ENCODE data around the gene HSCB.
"Not testable (repeated sequence)": the region's sequence is repeated elsewhere in the genome, so short reads cannot be mapped to it uniquely, and the experiment has no call there.

HSCB gene

GRCh38 chr22:28791841-28792490 is 50.1 kb downstream of the HSCB start:
- DNase-seq (ENCODE audit: low read depth) = no peak

- DNase-seq (ENCODE audit: low read depth) = no peak
Observed at GRCh38 chr22:28792491-28793383, 50.9 kb downstream of the HSCB start.

DNA sequence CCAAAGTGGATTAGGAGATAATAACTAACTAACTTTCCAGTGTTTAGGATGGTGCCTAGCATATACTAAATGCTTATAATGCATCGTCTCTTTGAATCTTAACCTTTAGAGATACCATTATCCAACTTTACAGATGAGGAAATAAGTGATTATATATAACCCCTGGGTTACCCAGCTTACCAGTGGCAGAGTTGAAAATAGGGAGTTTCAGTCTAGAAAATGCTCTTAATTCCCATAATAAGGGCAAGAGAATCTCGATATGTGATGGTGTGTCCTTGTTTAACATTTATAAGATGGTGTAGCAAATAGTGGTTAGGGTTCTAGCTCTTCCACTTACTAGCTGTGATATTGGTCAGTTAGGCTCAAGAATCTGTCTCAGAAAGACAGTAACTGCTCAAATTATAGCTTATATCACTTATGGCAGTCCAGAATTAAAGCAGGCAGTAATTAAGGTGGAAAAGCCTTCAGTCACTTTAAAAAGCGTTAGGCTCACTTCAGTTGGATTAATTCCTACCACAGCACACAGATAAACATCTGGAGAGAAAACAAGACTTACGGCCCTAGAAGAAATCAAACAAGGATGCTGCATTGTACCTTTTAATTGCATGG is 52.2 kb downstream of the HSCB start:
- DNase-seq (ENCODE audit: low read depth) = no peak

GRCh38 chr22:28795071-28795693 is 53.3 kb downstream of the HSCB start:
- DNase-seq (ENCODE audit: low read depth) = no peak

GRCh38 chr22:28795932-28796856 is 54.4 kb downstream of the HSCB start:
- DNase-seq (ENCODE audit: low read depth) = no peak

GRCh38 chr22:28798810-28799605 is 57.2 kb downstream of the HSCB start:
- peak; percentile 88 for DNase-seq (ENCODE audit: low read depth)

DNA sequence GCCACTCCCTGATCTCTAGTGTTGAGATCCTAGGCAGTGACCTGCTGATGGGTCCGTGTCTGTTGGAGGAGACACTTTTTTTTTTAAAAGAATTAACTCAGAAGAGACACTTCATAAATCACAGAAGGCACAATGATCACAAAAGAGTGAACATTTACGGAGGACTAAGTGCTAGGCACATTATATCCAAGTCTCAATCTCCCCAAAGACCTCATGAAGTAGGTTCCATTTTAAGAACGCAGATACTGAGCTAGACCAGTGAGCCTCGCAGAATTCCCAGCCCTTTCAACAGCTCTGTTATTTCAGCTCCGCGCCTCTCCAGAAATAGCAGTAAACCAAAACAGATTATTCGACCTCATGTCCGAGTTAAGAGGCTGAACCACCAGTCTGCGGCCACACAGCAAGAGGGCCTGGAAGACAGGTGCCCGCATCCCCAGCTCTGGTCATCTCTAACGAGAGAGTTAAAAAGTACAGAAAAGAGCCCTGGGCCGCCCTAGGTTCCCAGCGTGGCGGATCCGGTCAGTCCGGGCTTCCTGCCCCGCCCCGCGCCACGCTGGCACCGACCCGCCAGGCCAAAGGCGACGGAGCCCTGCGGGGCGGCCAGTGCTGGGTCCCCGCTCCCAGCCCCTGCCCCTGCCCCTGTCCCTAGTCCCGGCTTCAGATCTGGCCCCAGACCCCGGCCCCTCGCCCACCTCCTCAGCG is 57.9 kb downstream of the HSCB start:
- DNase-seq (ENCODE audit: low read depth) = peak; percentile 18

DNA sequence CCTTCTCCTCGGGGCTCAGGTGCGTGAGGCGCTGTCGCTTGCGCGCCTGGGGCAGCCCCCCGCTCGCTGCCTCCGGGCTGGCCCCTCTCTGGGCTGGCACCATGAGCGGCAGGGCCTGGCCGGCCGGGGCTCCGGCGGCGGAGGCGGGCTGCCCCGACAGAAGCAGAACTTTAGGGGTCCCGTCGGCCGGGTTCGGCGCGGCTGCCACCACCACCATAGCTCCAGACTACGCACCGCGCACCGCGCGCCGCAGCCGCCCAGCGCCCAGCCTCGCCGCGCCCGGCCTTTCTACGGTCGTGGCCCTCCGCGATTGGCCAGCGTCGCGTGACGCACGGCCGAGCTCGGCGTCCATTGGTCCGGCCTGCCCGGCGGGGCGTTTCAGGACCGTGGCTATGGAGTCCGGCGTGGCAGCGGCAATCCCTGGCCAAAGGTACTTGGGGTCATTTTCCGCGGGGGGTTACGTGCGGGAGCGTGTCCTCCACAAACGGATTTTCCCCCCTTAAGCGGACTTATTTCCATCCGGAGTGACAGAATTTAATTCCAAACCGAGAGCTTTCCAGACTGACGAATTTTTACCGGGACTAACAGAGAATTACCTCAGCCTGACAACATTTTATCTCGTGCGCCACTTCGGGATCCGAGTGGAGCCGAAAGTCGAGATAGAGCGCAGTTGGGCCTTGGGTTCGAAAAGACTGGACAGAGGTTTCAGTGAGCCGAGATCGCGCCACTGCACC is 58.6 kb downstream of the HSCB start, which contains the start of gene XBP1:
Gene XBP1 (minus strand): TSS at position 262 of the 734 bp plus-strand sequence.
- peak; percentile 74 for DNase-seq (ENCODE audit: low read depth)

- no peak for DNase-seq (ENCODE audit: low read depth)
Observed at GRCh38 chr22:28801845-28802594, 60.2 kb downstream of the HSCB start.

DNA sequence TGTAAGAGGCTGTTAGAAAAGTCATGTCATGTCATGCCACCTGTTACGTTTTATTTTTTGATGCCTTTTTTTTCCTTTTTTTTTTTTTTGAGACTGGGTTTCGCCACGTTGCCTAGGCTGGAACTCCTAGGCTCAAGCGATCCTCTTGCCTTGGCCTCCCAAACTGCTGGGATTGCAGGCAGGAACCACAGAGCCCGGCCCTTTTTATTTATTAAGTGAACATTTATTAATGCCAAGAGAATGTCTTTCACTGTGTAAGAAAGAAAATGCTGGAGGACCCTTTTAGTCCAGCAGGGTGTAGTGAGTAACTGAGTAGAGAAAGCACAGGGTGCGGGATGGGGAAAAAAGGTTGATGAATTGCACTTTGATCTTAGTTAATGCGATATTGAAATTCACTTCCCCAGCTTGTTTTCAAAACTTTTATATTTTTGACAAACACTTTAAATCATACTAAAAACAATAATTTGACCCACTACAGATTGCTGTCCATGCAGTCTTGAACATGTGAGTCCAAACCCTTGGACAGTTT is 60.8 kb downstream of the HSCB start:
- no peak for DNase-seq (ENCODE audit: low read depth)

DNA sequence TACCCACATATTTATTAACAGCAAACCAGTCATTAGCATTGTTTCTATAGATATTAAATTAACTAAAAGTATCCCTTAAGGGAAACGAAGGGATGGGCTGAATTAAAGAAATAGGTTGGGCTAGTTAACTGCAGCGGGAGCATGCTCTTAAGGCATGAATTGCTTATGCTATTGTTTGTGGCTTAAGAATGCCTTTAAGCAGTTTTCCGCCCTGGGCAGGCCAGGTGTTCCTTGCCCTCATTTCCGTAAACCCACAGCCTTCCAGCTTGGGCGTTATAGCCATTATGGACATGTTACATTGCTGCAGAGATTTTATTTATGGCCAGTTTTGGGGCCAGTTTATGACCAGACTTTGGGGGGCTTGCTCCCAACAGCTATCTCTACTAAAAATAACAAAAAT is 63.6 kb downstream of the HSCB start:
- not testable (repeated sequence) for DNase-seq (ENCODE audit: low read depth)

All from HS-5 (cell line).